HCT116 (cell line): ENCODE data around the gene PRPF38A.

ENCODE experiments used
- POLR2A ChIP-seq: IDR thresholded peaks from 2 replicates; pipeline ENCODE4 v1.7.0; 2011; ENCODE audit warnings: borderline replicate concordance; ENCODE audit not compliant: insufficient read depth, insufficient read length; ENCODE audit errors: extremely low read depth
- RAD21 ChIP-seq: IDR thresholded peaks from 2 replicates; pipeline ENCODE4 v1.6.1; 2012; ENCODE audit warnings: low read depth, mild to moderate bottlenecking
- ZFX ChIP-seq: fragments of 450-650 bp; IDR thresholded peaks from 2 replicates; pipeline ENCODE4 v1.6.1; 2017
- TF ChIP-seq, protein P1 (sequence below), 3 experiments: fragments of 200-600 bp in 1 of 3; sonication (generic) in 1 of 3; IDR thresholded peaks in 2 of 3; conservative IDR thresholded peaks in 1 of 3; 2 replicates each; pipeline ENCODE4 v1.5.1; 2012 to 2017; ENCODE audit warnings: low read depth in 2 of 3, low read length in 2 of 3, antibody characterized with exemption in 1 of 3, borderline replicate concordance in 1 of 3, control low read depth in 1 of 3, mild to moderate bottlenecking in 1 of 3, mixed read lengths in 1 of 3, mixed run types in 1 of 3, moderate library complexity in 1 of 3; ENCODE audit not compliant: insufficient read depth in 1 of 3

DNA sequence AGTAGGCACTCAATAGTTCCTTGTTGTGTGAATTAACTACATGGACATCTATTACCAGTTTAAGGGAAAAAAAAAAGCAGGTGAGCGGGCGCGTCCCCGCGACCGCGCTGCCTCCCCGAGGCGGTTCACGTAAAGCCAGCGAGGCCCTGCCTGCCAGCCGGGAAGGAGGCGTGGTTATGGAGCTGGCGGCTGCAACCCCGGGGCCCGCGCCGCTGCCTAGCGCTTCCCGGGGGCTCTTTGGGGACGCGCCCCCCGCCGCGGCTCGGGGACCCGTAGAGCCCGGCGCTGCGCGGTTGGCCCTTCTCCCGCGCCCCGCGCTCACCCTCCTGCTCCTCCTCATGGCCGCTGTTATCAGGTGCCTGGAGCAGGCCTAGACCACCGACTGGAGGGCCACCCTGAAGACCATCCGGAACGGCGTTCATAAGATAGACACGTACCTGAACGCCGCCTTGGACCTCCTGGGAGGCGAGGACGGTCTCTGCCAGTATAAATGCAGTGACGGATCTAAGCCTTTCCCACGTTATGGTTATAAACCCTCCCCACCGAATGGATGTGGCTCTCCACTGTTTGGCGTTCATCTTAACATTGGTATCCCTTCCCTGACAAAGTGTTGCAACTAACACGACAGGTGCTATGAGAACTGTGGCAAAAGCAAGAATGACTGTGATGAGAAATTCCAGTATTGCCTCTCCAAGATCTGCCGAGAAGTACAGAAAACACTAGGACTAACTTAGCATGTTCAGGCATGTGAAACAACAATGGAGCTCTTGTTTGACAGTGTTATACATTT, 35.8 kb upstream of the PRPF38A start:
- TF ChIP-seq POLR2A: peak; percentile 41
- TF ChIP-seq ZFX: peak; percentile 26; the same call in 1 of the 2 replicates
- TF ChIP-seq, protein P1, sequence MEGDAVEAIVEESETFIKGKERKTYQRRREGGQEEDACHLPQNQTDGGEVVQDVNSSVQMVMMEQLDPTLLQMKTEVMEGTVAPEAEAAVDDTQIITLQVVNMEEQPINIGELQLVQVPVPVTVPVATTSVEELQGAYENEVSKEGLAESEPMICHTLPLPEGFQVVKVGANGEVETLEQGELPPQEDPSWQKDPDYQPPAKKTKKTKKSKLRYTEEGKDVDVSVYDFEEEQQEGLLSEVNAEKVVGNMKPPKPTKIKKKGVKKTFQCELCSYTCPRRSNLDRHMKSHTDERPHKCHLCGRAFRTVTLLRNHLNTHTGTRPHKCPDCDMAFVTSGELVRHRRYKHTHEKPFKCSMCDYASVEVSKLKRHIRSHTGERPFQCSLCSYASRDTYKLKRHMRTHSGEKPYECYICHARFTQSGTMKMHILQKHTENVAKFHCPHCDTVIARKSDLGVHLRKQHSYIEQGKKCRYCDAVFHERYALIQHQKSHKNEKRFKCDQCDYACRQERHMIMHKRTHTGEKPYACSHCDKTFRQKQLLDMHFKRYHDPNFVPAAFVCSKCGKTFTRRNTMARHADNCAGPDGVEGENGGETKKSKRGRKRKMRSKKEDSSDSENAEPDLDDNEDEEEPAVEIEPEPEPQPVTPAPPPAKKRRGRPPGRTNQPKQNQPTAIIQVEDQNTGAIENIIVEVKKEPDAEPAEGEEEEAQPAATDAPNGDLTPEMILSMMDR (IDR thresholded peaks at IDR 0.05 in 2 of 3, conservative IDR thresholded peaks at IDR 0.05 in 1 of 3; ENCODE audit: borderline replicate concordance in 1 of 3, insufficient read depth in 1 of 3, low read depth in 2 of 3, low read length in 2 of 3): peak in 1 of 3 experiments; percentile 28; a peak in 1 of 6 replicates
- TF ChIP-seq RAD21: peak; percentile 52
